Activated CD4-positive, alpha-beta T cell treated with anti-CD3 and anti-CD28 coated beads for 1 hour (primary cell): ENCODE measurements around the gene PCMTD2.
A peak's percentile ranks its signal among the peaks of the same experiment; 100 is the strongest.

Experiments
- DNase-seq: peaks from one replicate; pipeline ENCODE4 v3.0.0-alpha.2; 2020

Gene PCMTD2

GRCh38 chr20:64255361-64256281, at the start of gene PCMTD2:
TSS of gene PCMTD2 (plus strand) at chr20:64255748. CDS start at chr20:64259966, 4,218 bp downstream.
- peak; percentile 78 for DNase-seq

GRCh38 chr20:64206614-64207013, 48.9 kb upstream of the PCMTD2 start:
- no peak for DNase-seq

- no peak for DNase-seq
These were observed 47.6 kb upstream of the PCMTD2 start for GRCh38 chr20:64207641-64208590.

GRCh38 chr20:64209148-64209547, 46.4 kb upstream of the PCMTD2 start:
- no peak for DNase-seq

GRCh38 chr20:64210656-64211369, 44.7 kb upstream of the PCMTD2 start:
- DNase-seq = no peak

GRCh38 chr20:64211874-64212658, 43.5 kb upstream of the PCMTD2 start:
- DNase-seq = no peak

GRCh38 chr20:64212755-64213154, 42.8 kb upstream of the PCMTD2 start:
- DNase-seq = no peak

GRCh38 chr20:64214113-64214512, 41.4 kb upstream of the PCMTD2 start:
- DNase-seq = no peak

- no peak for DNase-seq
These were observed 40.6 kb upstream of the PCMTD2 start for GRCh38 chr20:64214952-64215351.

- DNase-seq = no peak
These were observed 39.5 kb upstream of the PCMTD2 start for GRCh38 chr20:64216036-64216435.

- DNase-seq = no peak
These were observed 38.6 kb upstream of the PCMTD2 start for GRCh38 chr20:64216910-64217309.

GRCh38 chr20:64217539-64218221, 37.9 kb upstream of the PCMTD2 start:
- no peak for DNase-seq

GRCh38 chr20:64219202-64219601, 36.3 kb upstream of the PCMTD2 start:
- no peak for DNase-seq

- no peak for DNase-seq
These were observed 35.8 kb upstream of the PCMTD2 start for GRCh38 chr20:64219730-64220129.

GRCh38 chr20:64220420-64220819, 35.1 kb upstream of the PCMTD2 start:
- DNase-seq = no peak

GRCh38 chr20:64220891-64221527, 34.5 kb upstream of the PCMTD2 start:
- no peak for DNase-seq

GRCh38 chr20:64222291-64222735, 33.2 kb upstream of the PCMTD2 start:
- no peak for DNase-seq

- no peak for DNase-seq
These were observed 32.6 kb upstream of the PCMTD2 start for GRCh38 chr20:64222851-64223525.

- no peak for DNase-seq
These were observed 32.0 kb upstream of the PCMTD2 start for GRCh38 chr20:64223526-64224067.
